GM18907 (cell line): Measurements from ENCODE around the gene CCDC194.
"Not testable (repeated sequence)": the region's sequence is repeated elsewhere in the genome, so short reads cannot be mapped to it uniquely, and the experiment has no call there.

ENCODE experiments used
- ATAC-seq: cut with Tn5 transposase; IDR thresholded peaks from one replicate; pipeline ENCODE4 v1.9.1; 2021; ENCODE audit warnings: mild to moderate bottlenecking, moderate library complexity; ENCODE audit not compliant: unreplicated experiment

Gene CCDC194

GRCh38 chr19:17376935-17377600 lies 16.9 kb downstream of the CCDC194 start, which contains the start of gene PLVAP:
Gene PLVAP, minus strand, starts transcription at chr19:17377342. Its CDS starts 54 bp downstream, at chr19:17377288.
- no peak for ATAC-seq

- ATAC-seq = peak; percentile 84
These were observed 23.9 kb downstream of the CCDC194 start for GRCh38 chr19:17370026-17370587.

- ATAC-seq = no peak
These were observed 28.6 kb downstream of the CCDC194 start for GRCh38 chr19:17365361-17365760.

GRCh38 chr19:17363852-17364605 lies 30.0 kb downstream of the CCDC194 start:
- not testable (repeated sequence) for ATAC-seq

- ATAC-seq = no peak
These were observed 33.8 kb downstream of the CCDC194 start for GRCh38 chr19:17359905-17360800.

- no peak for ATAC-seq
These were observed 35.6 kb downstream of the CCDC194 start for GRCh38 chr19:17358395-17358794.

GRCh38 chr19:17357724-17358123 lies 36.3 kb downstream of the CCDC194 start:
- no peak for ATAC-seq

GRCh38 chr19:17357078-17357666 lies 36.8 kb downstream of the CCDC194 start:
- no peak for ATAC-seq

GRCh38 chr19:17353386-17353785 lies 40.6 kb downstream of the CCDC194 start:
- no peak for ATAC-seq

- no peak for ATAC-seq
These were observed 41.3 kb downstream of the CCDC194 start for GRCh38 chr19:17352608-17353280.

GRCh38 chr19:17351815-17352435 lies 42.1 kb downstream of the CCDC194 start:
- no peak for ATAC-seq

- ATAC-seq = no peak
These were observed 45.3 kb downstream of the CCDC194 start for GRCh38 chr19:17348700-17349099.

- no peak for ATAC-seq
These were observed 46.1 kb downstream of the CCDC194 start for GRCh38 chr19:17347877-17348276.

- no peak for ATAC-seq
These were observed 46.6 kb downstream of the CCDC194 start for GRCh38 chr19:17347361-17347760.

- no peak for ATAC-seq
These were observed 47.8 kb downstream of the CCDC194 start for GRCh38 chr19:17346109-17346671.

- no peak for ATAC-seq
These were observed 52.2 kb downstream of the CCDC194 start for GRCh38 chr19:17341845-17342244.

GRCh38 chr19:17341386-17341785 lies 52.6 kb downstream of the CCDC194 start:
- ATAC-seq = no peak

GRCh38 chr19:17340871-17341357 lies 53.1 kb downstream of the CCDC194 start:
- ATAC-seq = no peak
